Measurements from ENCODE around the gene P2RX6. TPM values are rescaled to one million over a fixed set of nuclear protein-coding genes. Genes with fewer than 3 reads are reported as not detected.

Gene P2RX6
- total and polyA plus RNA-seq, 9 of the 15 experiments (the other 6 are each of a cell fraction or from before 2014, with no cell fraction given), result 0.01 to 3.9 (median 1.5) TPM; not detected in 1

DNA sequence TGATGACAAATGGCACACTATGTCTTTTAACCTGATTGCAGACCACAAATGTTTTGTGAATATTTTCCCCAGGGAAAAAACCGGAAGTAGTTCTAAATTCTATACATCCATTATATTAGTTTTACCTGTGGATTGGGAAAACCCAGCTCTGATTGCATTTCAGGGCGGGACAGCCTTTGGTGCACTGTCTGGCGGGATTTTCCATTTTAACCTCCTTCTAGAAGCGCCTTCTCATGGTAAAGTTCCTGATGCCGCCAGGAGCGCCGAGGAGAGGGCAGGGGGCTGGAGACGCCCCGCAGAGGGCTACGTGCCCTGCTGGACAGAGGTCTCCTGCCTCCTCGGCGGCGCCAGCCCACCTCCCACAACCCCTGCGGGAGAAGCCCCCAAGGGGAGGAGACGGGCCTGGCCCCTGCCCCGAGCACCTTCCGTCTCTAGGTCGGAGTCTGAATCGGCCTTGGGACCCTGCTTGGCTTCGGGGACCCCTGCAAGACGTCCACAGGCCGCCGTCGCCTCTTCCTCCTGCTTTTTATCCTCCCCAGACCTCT, 1.2 kb upstream of the P2RX6 start (continued):
- no peak for TF ChIP-seq ATF7 (IDR thresholded peaks at IDR 0.05)
- no peak for TF ChIP-seq ZKSCAN1 (IDR thresholded peaks at IDR 0.05; ENCODE audit: low read depth, low read length)
- TF ChIP-seq, protein P1, sequence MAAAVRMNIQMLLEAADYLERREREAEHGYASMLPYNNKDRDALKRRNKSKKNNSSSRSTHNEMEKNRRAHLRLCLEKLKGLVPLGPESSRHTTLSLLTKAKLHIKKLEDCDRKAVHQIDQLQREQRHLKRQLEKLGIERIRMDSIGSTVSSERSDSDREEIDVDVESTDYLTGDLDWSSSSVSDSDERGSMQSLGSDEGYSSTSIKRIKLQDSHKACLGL (CRISPR knock-in tag; IDR thresholded peaks at IDR 0.05; ENCODE audit: borderline replicate concordance, poor library complexity, severe bottlenecking), result no peak
- TF ChIP-seq, protein P2, sequence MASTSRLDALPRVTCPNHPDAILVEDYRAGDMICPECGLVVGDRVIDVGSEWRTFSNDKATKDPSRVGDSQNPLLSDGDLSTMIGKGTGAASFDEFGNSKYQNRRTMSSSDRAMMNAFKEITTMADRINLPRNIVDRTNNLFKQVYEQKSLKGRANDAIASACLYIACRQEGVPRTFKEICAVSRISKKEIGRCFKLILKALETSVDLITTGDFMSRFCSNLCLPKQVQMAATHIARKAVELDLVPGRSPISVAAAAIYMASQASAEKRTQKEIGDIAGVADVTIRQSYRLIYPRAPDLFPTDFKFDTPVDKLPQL (IDR thresholded peaks at IDR 0.05; ENCODE audit: extremely low read depth, insufficient read length), result no peak
- TF ChIP-seq NBN (IDR thresholded peaks at IDR 0.05; ENCODE audit: low read depth), result no peak
- TF ChIP-seq NFIC (IDR thresholded peaks at IDR 0.05), result no peak
- TF ChIP-seq HDGF (IDR thresholded peaks at IDR 0.05), result no peak
- TF ChIP-seq, protein P3, sequence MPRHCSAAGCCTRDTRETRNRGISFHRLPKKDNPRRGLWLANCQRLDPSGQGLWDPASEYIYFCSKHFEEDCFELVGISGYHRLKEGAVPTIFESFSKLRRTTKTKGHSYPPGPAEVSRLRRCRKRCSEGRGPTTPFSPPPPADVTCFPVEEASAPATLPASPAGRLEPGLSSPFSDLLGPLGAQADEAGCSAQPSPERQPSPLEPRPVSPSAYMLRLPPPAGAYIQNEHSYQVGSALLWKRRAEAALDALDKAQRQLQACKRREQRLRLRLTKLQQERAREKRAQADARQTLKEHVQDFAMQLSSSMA (CRISPR knock-in tag; IDR thresholded peaks at IDR 0.05), result no peak
- TF ChIP-seq, protein P4, sequence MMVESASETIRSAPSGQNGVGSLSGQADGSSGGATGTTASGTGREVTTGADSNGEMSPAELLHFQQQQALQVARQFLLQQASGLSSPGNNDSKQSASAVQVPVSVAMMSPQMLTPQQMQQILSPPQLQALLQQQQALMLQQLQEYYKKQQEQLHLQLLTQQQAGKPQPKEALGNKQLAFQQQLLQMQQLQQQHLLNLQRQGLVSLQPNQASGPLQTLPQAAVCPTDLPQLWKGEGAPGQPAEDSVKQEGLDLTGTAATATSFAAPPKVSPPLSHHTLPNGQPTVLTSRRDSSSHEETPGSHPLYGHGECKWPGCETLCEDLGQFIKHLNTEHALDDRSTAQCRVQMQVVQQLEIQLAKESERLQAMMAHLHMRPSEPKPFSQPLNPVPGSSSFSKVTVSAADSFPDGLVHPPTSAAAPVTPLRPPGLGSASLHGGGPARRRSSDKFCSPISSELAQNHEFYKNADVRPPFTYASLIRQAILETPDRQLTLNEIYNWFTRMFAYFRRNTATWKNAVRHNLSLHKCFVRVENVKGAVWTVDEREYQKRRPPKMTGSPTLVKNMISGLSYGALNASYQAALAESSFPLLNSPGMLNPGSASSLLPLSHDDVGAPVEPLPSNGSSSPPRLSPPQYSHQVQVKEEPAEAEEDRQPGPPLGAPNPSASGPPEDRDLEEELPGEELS (CRISPR knock-in tag; IDR thresholded peaks at IDR 0.05; ENCODE audit: borderline replicate concordance), result no peak
- peak; percentile 25; the same call in 1 of the 2 replicates for TF ChIP-seq ZNF324 (CRISPR knock-in tag; IDR thresholded peaks at IDR 0.05)
- TF ChIP-seq, protein P5, sequence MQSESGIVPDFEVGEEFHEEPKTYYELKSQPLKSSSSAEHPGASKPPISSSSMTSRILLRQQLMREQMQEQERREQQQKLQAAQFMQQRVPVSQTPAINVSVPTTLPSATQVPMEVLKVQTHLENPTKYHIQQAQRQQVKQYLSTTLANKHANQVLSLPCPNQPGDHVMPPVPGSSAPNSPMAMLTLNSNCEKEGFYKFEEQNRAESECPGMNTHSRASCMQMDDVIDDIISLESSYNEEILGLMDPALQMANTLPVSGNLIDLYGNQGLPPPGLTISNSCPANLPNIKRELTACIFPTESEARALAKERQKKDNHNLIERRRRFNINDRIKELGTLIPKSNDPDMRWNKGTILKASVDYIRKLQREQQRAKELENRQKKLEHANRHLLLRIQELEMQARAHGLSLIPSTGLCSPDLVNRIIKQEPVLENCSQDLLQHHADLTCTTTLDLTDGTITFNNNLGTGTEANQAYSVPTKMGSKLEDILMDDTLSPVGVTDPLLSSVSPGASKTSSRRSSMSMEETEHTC (IDR thresholded peaks at IDR 0.05), result no peak
- TF ChIP-seq XRCC5 (IDR thresholded peaks at IDR 0.05; ENCODE audit: low read depth, low read length), result no peak
- TF ChIP-seq TBP (optimal IDR thresholded peaks at IDR 0.05; ENCODE audit: low read depth, low read length), result no peak
- TF ChIP-seq, protein P6, sequence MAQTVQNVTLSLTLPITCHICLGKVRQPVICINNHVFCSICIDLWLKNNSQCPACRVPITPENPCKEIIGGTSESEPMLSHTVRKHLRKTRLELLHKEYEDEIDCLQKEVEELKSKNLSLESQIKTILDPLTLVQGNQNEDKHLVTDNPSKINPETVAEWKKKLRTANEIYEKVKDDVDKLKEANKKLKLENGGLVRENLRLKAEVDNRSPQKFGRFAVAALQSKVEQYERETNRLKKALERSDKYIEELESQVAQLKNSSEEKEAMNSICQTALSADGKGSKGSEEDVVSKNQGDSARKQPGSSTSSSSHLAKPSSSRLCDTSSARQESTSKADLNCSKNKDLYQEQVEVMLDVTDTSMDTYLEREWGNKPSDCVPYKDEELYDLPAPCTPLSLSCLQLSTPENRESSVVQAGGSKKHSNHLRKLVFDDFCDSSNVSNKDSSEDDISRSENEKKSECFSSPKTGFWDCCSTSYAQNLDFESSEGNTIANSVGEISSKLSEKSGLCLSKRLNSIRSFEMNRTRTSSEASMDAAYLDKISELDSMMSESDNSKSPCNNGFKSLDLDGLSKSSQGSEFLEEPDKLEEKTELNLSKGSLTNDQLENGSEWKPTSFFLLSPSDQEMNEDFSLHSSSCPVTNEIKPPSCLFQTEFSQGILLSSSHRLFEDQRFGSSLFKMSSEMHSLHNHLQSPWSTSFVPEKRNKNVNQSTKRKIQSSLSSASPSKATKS (CRISPR knock-in tag; IDR thresholded peaks at IDR 0.05), result no peak
- TF ChIP-seq SMARCA5 (IDR thresholded peaks at IDR 0.05), result no peak
- TF ChIP-seq NFRKB (IDR thresholded peaks at IDR 0.05; ENCODE audit: low read depth), result no peak
- TF ChIP-seq, protein P7, sequence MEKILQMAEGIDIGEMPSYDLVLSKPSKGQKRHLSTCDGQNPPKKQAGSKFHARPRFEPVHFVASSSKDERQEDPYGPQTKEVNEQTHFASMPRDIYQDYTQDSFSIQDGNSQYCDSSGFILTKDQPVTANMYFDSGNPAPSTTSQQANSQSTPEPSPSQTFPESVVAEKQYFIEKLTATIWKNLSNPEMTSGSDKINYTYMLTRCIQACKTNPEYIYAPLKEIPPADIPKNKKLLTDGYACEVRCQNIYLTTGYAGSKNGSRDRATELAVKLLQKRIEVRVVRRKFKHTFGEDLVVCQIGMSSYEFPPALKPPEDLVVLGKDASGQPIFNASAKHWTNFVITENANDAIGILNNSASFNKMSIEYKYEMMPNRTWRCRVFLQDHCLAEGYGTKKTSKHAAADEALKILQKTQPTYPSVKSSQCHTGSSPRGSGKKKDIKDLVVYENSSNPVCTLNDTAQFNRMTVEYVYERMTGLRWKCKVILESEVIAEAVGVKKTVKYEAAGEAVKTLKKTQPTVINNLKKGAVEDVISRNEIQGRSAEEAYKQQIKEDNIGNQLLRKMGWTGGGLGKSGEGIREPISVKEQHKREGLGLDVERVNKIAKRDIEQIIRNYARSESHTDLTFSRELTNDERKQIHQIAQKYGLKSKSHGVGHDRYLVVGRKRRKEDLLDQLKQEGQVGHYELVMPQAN (IDR thresholded peaks at IDR 0.05; ENCODE audit: borderline replicate concordance), result no peak
- no peak for TF ChIP-seq RCOR1 (IDR thresholded peaks at IDR 0.05; ENCODE audit: borderline replicate concordance in 1 of 2, low read depth in 2 of 2, low read length in 2 of 2)
- peak; percentile 49; the same call in 1 of the 2 replicates for TF ChIP-seq ZNF707 (CRISPR knock-in tag; conservative IDR thresholded peaks at IDR 0.05)

Data from K562 (cell line).